ENCODE data around the gene SS18L1.

DNA sequence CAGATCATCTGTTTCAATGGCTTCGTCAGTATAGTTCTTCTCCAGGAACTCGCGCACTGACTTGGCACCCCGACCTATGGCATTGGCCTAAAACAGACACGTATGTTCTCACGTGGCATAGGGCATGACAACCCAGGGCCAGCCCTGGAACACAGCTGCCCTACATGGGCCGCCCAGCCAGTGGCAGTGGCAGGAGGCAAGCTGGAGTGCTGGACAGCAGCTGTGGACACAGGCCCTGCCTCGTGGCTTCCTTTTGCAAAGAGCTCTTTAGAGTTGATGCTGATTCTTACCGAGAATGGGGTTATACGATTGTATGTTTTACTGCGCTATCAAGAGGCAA is 5.4 kb upstream of the SS18L1 start:
- TF ChIP-seq POLR2A (IDR thresholded peaks at IDR 0.05) = no peak
- TF ChIP-seq, protein P1, sequence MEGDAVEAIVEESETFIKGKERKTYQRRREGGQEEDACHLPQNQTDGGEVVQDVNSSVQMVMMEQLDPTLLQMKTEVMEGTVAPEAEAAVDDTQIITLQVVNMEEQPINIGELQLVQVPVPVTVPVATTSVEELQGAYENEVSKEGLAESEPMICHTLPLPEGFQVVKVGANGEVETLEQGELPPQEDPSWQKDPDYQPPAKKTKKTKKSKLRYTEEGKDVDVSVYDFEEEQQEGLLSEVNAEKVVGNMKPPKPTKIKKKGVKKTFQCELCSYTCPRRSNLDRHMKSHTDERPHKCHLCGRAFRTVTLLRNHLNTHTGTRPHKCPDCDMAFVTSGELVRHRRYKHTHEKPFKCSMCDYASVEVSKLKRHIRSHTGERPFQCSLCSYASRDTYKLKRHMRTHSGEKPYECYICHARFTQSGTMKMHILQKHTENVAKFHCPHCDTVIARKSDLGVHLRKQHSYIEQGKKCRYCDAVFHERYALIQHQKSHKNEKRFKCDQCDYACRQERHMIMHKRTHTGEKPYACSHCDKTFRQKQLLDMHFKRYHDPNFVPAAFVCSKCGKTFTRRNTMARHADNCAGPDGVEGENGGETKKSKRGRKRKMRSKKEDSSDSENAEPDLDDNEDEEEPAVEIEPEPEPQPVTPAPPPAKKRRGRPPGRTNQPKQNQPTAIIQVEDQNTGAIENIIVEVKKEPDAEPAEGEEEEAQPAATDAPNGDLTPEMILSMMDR (IDR thresholded peaks at IDR 0.05 in 8 of 11, conservative IDR thresholded peaks at IDR 0.05 in 3 of 11) = no peak

Data from spleen (tissue), 7 donors.